GM21360 (cell line): Measurements from ENCODE around the gene CHID1.

ENCODE experiments used
- ATAC-seq: cut with Tn5 transposase; IDR thresholded peaks from one replicate; pipeline ENCODE4 v1.9.1; 2021; ENCODE audit warnings: mild to moderate bottlenecking, moderate library complexity; ENCODE audit not compliant: unreplicated experiment

The CHID1 gene

DNA sequence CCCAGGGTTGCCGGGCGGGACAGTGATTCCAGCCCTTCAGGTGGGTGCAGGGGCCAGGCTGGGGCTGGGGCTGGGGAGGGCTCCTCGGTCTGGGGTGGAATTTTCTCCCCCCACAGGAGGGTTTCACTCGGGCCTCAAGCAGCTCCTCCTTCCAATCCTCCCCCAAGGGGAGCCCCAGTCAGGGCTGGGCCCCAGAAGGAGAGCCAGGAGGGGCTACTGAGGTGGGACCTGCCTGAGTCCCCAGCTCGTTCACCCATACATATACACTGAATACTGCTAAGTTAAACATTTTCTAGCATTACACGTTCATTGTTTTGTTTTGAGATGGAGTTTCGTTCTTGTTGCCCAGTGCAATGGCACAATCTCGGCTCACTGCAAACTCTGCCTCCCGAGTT is 84.4 kb downstream of the CHID1 start:
- no peak for ATAC-seq

- no peak for ATAC-seq
Measured at GRCh38 chr11:825366-826226, 85.0 kb downstream of the CHID1 start.

- no peak for ATAC-seq
Measured at GRCh38 chr11:824942-825341, 85.7 kb downstream of the CHID1 start.

- ATAC-seq: no peak
Measured at GRCh38 chr11:824292-824880, 86.2 kb downstream of the CHID1 start.

DNA sequence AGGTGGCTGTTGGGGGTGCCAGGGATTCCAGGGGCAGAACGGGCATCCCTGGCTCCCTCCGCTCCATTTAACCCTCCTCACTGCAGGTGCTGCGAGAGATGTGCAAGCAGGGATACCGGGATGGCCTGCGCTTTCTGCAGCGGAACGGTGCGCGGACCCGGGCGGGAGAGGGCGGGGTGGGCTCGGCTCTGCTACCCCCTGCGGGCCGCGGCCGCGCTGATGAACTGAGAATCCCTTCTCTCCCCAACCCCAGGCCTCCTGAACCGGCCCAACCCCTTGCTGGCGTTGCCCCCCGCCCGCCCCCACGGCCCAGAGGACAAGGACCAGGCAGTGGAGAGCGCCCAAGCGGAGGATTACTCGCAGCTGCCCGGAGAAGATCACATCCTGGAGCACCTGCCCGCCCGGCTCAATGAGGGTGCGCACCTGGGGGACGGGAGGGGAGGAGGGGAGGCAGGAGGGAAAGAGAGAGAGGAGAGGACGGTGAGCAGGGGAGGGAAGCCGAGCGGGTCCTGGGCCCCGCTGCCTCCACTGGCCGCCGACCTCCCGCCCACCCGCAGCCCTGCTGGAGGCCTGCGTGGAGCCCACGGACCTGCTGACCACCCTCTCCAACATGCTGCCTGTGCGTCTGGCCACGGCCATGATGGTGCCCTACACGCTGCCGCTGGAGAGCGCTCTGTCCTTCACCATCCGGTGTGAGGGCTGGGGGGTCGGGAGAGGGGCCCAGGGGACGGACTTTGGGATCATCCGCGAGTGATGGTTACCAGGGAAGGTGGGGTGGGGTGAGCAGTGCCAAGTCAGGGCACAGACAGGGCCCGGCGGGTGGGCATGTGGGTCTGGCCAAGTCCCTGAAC is 86.9 kb downstream of the CHID1 start:
- ATAC-seq: no peak

- no peak for ATAC-seq
Measured at GRCh38 chr11:821512-822371, 88.9 kb downstream of the CHID1 start.

DNA sequence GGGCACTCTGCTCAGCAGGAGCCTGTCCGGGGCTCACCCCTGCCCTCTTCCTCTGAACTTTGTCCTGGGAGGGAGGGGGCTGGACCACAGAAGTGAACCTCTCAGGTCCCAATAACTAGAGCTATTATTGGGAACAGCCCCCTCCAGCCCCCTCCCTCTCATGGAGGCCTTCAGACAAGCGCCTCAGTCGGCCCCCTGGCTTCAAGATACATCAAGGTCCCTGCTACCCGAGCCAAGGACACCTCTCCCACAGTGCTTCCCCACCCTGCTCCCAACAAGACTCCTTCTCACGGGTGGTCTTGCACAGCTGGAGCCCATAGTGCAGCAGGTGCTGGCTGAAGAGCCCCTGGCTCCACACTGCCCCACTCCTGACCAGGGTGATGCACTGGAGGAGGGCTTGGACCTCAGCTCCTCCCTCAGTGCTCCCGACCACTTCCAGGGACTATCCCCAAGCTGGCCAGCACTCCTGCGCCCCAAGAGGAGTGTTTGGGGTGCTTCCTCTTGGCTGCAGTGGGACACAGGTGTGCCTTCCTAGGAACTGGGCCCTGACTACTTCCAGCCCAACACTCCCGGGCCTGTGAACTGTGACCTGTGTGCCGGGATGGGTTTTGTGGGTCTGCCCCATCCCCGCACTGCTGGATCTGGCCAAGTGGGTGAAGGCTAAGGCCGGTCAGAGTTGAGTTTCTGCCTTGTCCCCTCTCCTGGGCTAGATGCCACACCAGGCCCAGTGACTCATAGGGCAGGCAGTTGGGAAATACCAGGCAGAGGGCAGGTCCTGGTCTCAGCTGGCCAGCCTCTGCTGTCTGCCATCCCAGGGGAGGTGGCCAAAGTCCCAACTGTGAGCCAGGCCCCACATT is 89.7 kb downstream of the CHID1 start:
- no peak for ATAC-seq

DNA sequence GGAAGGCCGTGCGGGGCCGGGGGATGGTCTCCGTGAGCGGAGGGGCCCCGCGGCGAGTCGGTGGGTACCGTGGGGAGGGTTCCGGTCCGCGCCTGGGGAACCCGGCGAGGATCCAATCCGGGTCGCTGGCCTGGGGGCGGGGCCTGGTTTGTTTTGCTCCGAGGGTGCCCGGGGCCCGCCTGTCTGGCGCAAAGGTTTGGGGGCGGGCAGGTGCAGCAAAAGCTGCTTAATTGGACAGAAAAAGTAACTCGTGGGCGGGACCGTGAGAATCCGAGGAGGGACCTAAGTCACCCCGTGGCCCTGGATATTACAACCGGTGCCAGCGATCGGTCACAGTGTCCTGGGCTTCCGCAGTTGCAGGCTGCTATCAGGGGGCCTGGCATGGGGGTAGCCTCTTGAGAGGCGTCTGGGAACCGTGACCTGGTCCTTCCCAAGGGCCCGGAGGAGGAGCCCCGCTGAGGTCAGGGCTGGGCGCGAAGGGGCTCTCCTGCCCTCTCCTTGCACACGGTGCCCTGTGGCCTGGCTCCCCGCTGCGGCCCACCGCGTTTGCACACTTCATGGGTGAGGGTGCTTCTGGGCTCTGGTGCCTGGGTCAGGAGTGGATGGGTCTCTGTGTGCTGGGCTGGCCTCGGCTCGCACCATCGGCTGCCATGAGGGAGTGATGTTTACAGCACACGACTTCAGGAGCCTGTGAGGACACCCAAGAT is 90.5 kb downstream of the CHID1 start:
- ATAC-seq: peak; percentile 49

DNA sequence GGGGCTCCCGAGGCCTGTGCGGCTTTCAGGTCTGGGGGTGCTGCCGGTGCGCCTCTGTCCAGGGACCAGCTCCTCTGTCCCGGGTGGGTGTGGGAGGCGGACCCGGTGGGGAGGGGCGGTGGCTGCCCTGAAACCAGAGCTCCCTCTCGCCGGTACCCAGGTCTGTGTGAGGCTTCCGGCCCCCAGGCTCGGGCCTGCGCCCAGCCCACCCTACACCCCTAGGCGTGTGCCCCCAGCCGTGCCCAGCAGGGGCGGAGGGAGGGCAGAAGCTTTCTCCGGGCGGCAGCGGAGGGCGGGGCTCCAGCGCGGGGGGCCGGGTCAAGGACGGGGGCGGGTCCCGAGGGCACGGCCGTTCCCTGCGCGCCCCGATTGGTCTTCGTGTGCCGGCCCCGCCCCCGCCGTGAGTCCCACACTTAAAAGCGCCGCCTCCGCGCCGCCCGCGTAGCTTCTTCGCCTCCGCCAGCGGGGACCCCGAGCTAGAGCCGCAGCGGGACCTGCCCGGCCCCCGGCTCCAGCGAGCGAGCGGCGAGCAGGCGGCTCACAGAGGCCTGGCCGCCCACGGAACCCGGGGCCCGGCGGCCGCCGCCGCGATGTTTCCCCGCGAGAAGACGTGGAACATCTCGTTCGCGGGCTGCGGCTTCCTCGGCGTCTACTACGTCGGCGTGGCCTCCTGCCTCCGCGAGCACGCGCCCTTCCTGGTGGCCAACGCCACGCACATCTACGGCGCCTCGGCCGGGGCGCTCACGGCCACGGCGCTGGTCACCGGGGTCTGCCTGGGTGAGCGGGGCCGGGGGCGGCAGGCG is 91.3 kb downstream of the CHID1 start:
- peak; percentile 59 for ATAC-seq

GRCh38 chr11:818396-819128 is 92.0 kb downstream of the CHID1 start, which contains the start of gene PNPLA2:
Gene PNPLA2, plus strand, starts transcription at chr11:818914. Its CDS starts 805 bp downstream, at chr11:819719.
- ATAC-seq: no peak
